Activated naive CD4-positive, alpha-beta T cell treated with Interleukin-2 at 50 U/mL for 16 hours (primary cell): Measurements from ENCODE around the gene CROCC2.

Source experiments
- DNase-seq: peaks from one replicate; pipeline ENCODE4 v3.0.0-alpha.2; 2020

The CROCC2 gene

DNA sequence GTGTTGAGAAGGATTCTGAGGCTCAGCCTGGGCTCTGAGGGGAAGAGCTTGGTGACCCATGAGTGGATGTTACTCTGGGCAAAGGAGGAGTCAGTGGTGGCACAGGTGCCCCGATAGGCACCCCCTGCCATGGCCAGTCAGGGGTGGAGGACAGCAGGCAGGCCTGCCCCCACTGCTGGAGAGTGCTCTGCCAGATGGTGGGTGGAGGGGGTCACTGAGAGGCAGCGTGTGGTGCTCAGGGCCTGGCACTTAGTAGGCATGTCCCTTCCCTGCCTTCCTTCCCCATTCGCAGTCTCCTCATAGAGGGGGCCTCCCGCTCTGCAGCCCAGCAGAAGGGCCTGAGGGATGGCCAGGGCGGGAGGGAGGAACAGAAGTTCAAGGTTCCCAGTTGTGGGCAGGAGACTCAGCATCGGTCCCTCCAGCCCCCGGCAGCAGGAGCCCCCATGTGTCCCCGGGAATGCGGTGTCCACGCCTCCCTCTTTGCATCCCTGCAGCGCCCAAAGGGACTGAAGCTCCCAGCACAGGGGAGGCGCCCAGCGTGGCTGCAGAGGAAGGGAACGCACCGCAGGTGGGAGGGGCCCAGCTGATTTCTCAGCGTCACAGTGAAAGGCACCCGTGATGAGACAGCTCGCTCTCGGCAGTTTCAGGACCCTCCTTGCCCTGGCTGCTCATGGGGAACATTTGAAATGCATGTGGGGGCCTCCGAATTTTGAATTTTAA lies 86.6 kb downstream of the CROCC2 start:
- DNase-seq, result no peak

GRCh38 chr2:240993446-240994170 lies 87.5 kb downstream of the CROCC2 start:
- DNase-seq, result no peak

- no peak for DNase-seq
These were observed 88.2 kb downstream of the CROCC2 start for GRCh38 chr2:240994171-240994896.

DNA sequence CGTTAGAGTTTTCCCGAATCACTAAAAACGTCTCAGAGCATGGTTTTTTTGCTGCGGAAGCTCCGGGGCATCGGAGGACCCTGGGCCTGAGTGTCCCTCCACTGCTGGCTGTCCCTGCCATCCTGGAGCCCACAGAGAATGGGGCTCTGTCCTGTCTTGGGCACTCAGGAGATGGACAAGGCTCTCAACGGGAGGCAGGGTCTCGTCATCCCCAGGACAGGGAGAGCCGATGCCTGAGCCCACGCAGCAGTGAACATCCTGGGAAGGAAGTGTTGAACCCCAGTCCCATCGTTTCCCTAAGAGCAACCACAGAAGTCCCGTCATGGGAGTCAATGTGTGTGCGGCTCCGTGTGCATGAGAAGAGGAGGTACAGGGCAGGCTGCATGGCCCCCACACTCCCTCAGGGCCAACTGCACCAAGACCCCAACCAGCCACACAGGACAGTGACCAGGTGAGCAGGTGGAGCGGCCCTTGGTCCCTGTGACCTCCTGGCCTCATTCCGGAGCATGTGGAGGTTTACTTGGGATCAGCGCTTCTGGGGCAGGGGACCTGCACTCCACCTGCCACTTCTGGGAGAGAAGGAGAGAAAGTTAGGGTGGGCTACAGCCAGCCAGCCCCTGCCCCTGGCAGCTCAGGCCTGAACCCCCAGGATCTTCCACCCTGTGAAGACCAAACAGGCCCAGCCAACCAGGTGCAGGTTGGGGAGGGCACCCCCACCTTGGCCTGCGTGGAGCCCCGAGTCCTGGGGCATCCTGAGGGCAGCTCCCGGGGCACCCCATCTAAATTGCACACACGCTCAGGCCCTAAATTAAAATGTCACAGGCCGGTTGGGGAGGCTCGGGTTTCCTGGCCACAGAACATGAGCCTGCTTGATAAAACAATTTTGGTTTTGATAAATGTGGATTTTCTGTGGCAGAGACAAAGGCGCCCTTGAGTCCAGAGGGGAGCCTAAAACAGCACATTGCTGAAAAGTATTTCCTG lies 89.2 kb downstream of the CROCC2 start:
- no peak for DNase-seq

- DNase-seq, result no peak
These were observed 90.2 kb downstream of the CROCC2 start for GRCh38 chr2:240996161-240996833.

DNA sequence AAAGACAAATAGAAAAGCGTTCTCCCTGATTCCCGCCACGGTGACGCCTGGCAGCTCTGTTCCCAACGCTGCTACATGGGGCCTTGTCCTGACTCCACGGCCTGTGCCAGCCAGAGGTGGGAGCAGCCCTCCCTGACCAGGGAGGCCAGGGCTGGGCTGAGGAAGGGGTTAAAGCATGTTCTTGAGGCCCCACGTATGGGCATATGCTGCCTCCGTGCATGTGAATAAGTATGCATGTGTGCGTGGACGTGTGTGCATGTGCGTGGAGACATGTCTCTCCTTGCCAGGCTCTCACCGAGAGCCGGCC lies 90.7 kb downstream of the CROCC2 start:
- no peak for DNase-seq

DNA sequence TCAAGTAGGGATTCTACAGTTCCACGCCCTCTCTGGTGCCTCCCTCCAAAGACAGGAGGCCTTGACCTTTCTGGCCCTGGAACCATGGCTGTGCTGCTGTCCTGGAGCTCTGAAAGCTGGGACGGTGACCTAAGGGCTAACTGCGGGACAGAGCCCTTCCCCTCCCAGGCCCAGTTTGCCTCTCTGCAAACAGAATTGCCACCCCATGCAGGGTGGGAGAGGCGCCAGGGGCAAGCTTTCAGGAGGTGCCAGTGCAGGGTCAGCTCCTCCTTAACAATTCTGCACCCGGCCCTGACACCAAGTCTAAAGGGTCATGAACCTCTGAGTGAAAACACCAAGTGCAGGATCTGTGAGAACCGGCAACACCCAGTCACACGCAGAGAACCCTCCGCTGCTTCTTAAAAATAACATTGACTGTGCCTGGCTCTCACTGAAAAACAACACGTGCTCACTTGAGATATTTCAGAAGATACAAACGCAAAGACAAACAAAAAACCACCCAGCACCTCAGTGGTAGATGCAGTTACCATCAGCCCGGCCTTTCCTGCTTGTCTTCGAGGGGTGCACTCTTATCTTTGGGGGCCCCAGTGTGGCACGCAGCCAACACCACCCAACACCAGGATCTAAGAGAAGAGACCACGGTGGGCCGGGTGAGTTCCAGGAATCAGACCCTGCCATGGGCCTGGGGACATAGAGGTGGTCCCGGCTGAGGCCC lies 91.2 kb downstream of the CROCC2 start:
- no peak for DNase-seq

- DNase-seq, result peak; percentile 53
These were observed 91.9 kb downstream of the CROCC2 start, which contains the start of gene SNED1 for GRCh38 chr2:240997856-240998705. SNED1 (plus strand) TSS chr2:240998618; CDS start chr2:240998838, 220 bp downstream.

GRCh38 chr2:240998706-240998994 lies 92.5 kb downstream of the CROCC2 start:
- no peak for DNase-seq

- DNase-seq, result no peak
These were observed 93.1 kb downstream of the CROCC2 start for GRCh38 chr2:240998995-240999791.

DNA sequence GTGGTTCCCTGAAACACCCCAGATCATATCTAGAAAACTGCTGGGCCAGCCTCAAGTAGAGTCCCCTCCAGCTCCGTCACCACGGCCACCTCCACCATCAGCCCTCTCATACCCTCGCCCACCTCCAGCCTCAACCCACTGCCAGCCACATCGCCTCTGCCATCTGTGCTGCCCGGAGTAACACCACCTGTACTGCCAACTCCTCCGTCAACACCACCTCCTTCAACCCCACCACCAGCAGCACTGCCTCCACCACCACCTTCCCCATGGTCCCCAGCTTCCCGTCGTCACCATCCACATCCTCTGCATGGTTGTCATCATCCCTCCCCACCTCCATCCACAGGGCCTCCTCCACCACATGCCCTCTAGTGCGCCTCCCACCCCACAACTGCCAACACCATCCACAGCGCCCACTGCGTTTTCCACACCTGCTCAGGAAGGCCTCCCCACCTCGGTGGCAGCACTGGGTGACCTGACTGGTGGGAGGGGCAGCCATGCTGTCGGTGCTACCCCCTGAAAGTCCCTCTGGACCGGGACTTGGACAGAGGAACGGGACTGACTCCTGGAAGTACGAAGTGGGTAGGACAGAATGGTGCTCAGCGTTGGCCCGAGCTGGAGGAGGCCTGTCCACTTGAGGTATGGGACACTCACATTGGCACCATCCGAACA lies 93.9 kb downstream of the CROCC2 start:
- DNase-seq, result no peak

DNA sequence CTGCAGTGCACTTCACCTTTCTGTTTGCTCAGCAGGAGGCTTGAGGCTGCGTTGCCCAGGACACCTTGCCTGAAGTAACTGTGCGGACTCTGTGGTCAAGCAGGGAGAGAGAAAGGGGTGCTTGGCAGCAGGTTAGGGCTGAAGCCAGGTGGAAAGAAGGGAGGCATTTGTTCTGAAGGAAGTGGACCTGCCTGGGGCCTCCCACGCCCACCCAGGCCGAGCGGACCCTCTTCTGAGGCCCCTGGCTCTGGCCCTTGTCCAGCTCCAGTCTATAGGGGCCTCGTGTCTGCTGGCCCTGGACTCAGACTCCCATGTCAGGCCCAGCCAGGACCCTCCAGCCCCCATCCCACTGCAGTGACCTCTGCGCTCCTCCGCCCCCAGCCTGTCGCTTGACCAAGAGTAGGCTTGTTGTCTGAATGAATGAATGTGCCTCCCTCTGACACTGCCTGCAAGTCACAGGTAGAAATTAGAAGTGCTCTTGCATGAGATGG lies 94.7 kb downstream of the CROCC2 start:
- DNase-seq, result peak; percentile 0

DNA sequence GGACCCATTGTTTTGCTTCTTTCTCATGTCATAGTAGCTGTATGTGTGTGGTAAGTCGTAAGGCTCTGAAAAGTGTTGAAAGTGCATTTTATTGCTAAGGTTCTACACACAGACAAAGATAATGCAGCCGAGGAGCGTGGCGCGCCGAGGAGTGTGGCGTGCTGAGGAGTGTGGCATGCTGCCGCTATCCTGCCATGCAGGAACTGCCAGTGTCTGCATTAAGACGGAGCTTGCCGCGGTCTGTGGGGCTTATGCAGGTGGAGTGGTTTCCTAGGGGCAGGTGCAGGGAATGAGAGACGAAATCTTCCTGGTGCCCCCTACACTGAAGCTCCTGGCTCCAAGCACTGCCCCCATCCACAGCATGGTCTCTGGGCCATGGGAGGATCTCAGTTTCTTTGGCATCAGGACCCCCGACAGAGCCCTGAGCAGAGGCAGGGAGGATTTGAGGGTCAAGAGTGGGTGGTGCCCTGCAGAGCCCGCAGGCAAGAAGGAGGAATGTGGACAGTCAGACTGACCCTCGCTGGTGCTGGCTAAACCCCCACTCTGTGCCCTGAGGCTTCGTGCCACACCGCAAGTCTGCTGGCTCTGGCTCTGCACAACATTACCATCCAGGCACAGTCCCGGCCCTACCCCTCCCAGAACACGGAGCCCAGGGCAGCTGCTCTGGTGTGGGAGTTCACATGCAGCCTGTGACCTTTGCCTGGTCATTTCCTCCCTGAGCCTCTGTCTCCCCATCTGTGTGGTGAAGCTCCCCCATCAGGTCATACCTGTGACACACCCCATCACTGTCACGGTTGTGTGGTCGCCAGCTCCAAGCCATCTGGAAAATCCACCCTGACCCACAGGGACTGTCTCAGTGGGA lies 95.5 kb downstream of the CROCC2 start:
- peak; percentile 1 for DNase-seq

DNA sequence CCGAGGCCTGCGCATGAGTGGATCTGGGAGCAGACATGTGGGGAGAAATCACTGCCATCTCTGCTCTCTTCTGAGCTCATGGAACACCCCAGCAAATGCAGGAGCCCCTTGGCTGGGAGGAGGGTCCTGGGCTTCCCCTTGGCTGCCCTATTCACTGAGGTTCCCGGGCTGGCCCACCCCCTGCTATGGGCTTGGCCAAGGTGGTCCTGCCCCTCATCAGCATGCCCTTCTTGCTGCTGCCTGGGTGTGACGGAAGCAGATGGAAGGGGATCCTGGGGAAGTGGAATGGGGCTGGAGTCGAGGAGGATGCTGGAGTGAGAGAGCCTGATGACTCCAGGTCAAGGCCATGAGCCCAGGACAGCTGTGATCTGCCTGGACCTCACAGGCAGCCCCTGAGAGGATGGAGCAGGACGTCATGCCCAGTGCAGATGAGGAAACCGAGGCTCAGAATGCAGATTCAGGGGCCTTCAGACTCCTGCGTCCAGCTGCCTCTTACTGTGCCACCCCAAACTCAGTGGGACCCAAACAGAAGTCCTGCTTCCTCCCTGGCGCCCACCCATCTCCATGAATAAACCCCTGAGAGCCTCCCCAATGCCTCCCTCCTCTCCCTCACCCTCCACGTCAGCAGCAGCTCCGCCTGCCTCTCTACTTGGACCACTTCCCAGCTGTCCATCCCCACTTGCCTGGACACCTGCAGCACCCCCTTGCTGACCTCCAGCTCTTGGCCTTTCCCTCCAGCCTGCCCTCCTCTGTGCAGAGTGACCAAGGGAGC lies 96.3 kb downstream of the CROCC2 start:
- no peak for DNase-seq

DNA sequence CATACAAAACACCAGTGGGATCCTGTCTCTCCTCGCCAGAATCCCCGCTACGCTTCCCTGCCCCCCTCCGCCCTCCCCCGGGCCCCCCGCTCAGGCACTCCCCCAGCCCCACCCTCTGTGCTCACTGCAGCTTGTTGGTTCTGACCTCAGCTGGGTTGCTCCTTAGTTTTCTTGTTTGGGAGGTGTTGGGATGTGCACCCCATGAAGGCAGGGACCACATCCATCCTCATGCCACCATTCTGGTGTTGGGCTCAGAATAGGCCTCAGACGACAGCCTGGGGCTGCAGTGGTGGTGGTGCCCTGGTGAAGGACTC lies 96.9 kb downstream of the CROCC2 start:
- DNase-seq, result no peak

GRCh38 chr2:241003369-241003768 lies 97.2 kb downstream of the CROCC2 start:
- DNase-seq, result no peak

- no peak for DNase-seq
These were observed 97.9 kb downstream of the CROCC2 start for GRCh38 chr2:241003830-241004564.
